GM19468 (cell line): ENCODE measurements around the gene GGA3.
A peak's percentile ranks its signal among the peaks of the same experiment; 100 is the strongest.

Experiments used
- ATAC-seq: cut with Tn5 transposase; IDR thresholded peaks from one replicate; pipeline ENCODE4 v1.9.1; 2021; ENCODE audit warnings: mild to moderate bottlenecking, moderate library complexity, moderate number of reproducible peaks; ENCODE audit not compliant: unreplicated experiment; ENCODE audit errors: extremely low read depth

Gene GGA3

DNA sequence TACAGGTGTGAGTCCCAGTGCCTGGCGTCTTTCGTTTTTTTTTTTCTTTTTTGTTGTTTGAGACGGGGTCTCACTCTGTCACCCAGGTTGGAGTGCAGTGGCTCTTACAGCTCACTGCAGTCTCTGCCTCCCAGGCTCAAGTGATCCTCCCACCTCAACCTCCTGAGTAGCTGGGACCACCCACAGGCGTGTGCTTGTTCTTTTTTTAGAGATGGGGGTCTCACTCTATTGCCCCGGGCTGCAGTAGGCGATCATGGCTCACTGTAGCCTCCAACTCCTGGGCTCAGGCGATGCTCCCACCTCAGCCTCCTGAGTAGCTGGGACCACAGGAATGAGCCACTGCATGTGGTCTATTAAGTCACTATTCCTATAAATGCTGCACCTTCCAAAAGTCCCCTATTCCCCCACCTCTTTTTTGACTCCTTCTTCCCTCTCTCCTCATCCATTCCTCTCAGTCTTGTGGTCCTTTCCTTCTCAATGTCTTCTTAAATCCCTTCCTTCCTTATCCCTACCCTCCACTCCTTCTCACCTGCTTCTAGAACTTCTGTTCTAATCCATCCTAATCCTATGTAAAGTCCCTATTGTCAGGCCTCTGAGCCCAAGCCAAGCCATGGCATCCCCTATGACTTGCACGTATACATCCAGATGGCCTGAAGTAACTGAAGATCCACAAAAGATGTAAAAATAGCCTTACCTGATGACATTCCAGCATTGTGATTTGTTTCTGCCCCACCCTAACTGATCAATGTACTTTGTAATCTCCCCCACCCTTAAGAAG, 9.2 kb downstream of the GGA3 start:
- ATAC-seq = no peak

DNA sequence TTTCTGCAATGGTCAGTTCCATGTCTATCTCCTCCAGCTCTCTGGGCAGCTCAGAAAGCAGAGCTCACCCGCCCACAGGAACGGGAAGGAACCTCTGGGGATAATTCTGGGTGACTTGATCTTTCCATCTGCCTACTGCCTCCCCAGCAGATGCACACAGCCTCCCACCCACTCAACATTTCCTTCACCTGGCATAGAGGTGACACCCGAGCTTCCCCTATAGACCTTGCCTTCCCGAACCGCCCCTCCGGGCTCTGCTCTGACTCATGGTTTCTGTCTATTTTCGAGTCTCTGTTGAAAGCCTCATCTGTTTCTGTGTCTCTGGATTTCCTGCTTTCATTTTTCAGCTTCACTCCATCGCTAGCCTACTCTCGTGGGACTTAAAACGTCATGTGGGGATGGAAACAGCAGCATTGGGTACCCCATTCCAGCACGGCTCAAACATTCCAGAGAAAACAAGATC, 11.4 kb downstream of the GGA3 start:
- ATAC-seq = peak; percentile 68

DNA sequence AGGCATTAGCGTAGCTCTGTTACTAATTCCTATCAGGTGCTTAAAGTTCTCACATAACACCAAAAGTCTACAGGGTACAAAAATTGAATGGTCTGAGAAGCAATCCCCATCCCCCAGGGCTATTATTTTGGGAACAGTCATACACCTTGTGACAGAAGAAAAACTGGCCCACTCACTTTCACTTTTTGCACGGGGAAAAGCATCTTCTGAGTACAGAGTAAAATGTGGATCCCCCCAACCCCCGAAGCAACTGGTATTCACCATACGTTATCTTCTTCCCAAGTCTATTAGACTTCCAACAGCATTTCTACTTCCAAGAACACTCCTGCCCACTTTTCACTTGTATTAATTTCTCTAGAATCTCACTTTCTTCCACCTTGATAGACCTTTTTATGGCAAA, 11.8 kb downstream of the GGA3 start:
- no peak for ATAC-seq

DNA sequence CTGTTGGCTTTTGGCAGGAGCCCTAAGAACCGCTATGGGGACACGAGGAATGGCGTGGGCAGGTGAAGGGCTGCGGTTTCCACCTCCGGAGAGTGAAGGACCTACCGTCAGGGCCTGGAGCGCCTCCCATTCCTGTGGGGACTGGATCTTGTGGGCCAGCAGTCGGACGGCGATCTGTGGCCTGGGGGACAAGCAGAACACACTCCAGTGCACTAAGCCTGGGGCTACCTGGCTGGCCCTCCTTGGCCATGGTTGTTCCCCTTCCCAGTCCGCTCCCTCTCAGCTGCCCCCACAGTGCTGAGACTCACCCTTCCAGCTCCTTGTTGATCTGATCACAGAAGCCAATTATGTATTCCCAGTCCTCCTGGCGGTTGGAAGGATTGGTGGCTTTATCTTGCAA, 15.0 kb downstream of the GGA3 start:
- no peak for ATAC-seq

DNA sequence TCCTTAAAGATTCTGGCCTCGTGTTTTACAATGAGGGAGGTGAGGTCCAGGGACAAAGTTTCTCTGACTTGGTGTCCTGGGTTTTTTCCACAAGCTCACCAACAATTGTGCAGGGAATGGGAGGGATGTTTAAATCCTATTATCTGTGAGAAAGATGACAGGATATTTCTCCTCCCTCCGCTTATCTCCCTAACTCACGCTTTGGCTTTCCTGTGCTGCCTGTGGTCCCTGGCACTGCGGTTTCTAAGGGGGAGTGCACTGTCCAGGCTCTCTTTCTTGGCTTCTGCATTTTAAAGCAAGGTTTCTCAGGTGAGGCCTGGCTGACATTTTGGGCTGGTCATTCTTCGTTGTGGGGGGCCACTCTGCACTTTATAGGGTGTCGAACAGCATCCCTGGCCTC, 16.4 kb downstream of the GGA3 start:
- ATAC-seq = no peak

DNA sequence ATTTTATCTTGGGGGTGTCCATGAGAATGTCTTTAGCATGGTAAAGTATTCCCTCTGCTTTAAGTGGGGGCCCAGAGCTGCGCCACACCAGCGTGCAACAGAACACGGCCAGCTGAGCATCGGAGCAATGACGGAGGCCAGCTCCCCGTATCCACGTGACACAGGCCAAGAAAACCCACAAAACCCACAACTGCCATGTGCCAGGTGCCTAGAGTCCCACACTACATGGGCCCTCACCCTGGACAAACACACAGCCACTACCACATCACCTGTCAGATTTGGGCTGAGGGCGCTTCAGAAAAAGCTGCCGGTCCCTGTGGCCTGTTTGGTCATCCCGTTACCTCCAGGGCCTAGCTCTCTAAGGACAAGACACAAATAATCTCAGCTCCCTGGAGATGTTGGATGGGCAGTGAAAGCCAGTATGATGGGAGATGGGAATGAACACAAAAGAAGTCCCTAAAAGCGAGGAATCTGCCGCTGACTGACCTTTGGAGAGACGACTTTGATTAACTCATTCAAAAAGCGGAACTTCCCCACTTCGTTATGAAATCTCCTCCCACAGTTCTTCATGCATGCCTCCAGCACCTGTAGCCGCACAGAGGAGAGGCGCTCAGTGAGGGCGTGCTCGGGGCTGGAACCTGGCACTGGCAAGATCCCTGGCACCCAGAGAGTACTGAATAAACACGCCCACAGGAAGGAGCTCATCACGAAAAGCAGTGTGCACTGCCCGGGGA, 17.1 kb downstream of the GGA3 start:
- ATAC-seq = no peak

DNA sequence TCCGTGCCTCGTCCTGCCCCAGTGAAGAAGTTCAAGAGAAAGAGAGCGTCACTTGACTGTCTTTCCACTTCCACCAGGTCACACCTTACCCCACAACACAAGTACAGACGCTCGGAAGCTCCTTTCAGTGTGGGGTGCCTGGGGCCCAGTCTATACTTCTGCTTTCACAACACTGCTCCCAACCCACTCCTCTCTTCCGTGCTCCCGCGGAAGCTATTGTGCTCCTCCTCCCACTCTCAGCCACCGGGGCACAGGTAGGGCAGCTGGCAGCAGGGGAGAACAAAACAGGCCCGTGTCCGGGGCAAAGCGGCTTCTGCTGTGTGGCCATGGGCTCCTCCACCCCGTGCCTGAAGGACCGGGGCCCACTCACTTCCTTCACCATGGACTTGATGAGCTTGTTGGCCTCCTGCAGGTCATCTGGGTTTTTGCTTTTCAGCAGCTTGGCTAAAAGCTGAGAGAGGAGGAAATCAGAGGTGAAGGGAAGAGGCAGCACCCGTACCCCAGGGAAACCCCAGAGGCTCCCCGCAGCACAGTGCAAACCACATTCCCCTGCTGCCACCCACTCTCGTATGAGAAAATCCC, 18.9 kb downstream of the GGA3 start:
- no peak for ATAC-seq

DNA sequence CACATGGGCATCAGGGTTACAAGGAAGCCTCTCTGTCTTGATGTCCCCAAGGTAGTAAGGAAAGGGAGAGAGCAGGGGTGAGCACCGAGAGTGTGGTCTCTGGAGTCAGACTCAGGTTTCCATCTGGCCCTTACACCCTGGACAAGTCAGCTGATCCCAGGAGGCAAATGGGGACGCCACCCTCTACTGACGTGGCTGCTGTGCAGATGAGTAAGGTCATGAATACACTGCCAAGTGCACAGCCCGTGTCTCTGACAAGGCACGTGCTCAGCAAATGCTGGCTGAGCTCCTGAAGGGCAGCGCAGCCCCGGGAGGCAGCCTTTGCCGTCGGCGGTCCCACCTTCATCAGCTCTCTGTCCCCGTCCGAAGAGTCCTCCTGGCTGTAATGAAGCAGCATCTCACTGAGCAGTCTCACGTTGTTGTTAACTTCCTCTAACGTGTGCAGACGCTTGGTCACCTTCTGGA, 19.4 kb downstream of the GGA3 start:
- no peak for ATAC-seq

DNA sequence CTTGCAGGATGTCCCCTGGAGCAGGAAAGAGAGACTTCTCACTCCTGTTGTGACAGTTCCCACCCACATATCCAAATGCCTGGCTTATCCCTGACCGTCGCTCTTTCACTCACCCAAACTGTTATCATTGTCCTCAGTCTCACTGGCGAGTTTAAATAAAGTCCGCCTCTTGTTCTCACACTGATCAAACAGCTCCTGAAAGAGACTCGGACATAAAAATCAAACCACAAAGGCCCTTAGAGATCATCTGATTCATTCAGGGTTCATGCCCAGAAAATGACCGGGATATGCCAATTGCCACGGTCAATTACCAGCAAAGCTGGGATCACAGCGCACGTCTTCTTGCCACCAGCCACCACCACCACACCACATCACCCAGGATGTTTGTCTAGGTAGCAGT, 19.9 kb downstream of the GGA3 start:
- ATAC-seq = no peak

DNA sequence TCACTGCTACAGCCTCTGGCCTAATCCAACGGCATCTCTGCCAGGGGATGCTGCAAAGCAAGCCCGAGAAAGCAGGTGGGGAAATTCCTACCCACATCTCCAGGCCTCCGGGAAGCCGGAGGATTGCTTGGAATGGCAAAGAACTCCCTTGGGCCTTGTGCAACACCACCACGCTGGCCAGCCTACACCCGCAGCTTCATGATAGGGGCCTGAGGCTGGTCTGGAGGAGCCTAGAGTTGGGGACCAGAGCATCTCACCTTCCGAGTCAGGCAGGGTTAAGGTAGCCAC, 20.3 kb downstream of the GGA3 start:
- no peak for ATAC-seq

DNA sequence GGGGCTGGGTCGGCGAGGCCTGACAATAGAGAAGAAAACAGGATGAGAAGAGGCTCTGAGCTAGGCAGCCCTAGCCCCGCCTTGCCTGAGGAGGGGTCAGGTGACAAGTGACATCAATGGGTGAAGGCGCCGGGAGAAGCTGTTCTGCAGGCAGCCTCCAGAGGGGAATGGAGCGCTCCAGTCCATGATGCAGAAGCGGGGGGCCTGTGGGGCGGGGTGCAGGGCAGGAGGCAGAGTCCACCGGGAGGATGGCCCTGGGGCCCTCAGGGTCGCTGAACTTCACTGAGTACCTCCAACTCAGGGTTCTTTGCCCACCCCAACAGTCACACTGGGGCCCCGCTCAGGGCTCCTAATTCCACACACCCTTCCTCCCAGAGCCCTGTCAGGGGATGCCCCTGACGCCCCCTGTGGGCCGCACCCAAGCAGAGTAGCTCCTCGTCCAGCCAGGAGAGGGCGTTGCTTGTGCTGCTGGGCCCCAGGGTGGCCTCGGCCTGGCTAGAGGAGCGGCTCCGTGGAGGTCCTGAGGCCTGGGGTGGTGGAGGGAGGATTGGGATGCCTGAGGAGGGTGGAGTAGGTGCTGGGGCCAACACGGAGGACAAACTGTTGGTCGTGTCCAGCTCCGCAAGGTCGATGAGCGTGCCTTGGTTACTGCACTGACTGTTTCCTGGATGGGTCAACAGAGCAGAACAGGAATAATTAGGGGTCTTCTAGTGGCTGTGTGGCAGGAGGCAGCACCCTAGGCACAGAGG, 20.8 kb downstream of the GGA3 start:
- no peak for ATAC-seq

DNA sequence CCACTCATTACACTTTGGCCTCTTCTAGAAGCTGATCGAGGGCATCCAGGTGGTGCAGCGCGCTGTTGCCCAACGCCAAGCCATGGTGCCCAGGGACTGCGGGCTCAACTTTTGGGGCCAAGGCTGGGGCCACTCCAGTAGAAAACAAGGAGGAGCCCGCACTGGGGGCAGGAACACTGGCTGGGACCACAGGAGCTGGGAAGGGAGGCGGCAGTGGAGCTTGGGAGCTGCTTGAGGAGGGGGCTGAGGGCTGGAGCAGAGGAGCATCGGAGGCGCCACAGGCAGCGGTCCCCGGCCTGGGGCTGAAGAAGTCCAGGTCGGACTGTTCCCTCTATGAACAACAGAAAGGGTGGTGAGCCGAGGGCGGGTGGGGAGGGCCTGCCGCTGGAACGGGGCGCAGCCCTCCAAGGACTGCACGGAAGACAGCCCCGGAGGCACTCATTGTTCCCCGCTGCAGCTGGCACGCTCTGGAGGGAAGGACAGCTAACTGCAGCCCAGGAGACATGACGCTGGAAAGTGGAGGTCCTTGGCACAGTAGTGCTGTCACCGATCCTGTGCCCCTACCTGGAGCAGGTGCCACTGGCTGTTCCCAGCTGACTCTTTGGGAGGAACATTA, 21.5 kb downstream of the GGA3 start:
- no peak for ATAC-seq

DNA sequence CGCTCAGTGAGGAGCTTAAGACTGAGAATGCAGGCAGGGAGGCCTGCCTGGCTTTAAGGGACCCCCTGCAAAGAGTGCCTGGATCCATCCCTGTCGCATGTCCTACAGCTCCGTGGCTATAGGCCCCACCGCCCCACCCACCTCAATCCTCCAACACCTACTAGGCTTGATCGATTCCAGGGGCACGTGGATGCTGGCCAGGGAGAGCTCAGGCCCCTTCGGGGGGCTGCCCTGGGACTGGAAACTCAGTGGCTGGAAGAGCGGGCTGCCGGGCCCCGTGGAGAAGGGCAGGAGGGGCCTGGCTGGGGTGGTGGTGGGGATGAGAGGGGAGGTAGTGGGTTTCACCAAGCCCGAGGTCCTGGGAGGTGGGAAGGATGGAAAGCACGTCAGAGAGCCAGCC, 22.2 kb downstream of the GGA3 start:
- ATAC-seq = no peak

DNA sequence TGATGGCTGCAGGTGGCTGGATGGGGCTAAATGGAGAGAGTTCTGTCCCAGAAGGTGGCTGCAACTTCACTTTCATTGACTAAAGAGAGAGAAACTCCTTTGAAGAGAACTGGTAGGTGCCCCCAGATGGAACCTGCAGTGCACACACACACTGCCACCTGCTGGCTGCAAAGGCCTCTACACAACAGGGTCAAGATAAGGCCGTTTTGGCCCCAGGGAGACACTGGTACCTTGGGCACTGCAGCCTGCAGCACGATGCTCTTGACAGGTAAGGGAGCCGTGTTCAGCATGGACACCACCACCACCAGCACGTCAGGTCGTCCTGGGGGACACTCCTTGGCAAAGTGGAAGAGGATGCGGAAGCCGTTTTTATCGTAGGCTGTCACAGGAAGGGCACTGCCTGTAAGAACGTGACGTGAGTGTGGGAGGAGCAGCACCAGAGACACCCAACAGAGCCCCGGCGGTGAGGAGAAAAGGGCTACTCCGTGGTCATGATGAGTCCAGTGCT, 22.7 kb downstream of the GGA3 start:
- no peak for ATAC-seq

DNA sequence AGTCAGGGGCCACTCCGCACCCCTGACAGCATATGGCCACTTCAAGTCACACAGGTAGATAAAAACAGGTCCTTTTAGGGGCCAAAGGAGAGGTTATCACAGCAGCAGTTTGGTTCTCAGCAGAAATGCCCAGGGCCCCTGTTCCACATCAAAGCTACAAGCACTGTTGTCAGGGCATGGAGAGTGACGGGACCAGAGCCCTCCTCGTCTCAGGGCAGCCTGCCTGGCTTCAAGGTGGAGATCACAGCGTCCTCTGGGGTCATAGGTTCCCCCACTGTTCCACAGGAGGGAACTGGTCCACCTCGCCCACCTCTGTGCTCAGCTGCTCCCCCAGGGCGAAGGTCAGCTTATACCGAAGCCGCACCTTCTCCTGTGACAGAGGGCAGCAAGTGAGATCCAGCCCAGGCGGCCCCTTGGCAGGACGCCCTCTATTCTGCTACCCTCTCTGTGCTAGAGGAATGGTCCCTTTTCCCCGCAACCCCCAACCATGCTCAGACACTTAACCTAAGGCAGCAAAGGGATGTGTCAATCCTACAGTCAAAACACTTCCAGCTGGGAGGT, 23.3 kb downstream of the GGA3 start:
- no peak for ATAC-seq

DNA sequence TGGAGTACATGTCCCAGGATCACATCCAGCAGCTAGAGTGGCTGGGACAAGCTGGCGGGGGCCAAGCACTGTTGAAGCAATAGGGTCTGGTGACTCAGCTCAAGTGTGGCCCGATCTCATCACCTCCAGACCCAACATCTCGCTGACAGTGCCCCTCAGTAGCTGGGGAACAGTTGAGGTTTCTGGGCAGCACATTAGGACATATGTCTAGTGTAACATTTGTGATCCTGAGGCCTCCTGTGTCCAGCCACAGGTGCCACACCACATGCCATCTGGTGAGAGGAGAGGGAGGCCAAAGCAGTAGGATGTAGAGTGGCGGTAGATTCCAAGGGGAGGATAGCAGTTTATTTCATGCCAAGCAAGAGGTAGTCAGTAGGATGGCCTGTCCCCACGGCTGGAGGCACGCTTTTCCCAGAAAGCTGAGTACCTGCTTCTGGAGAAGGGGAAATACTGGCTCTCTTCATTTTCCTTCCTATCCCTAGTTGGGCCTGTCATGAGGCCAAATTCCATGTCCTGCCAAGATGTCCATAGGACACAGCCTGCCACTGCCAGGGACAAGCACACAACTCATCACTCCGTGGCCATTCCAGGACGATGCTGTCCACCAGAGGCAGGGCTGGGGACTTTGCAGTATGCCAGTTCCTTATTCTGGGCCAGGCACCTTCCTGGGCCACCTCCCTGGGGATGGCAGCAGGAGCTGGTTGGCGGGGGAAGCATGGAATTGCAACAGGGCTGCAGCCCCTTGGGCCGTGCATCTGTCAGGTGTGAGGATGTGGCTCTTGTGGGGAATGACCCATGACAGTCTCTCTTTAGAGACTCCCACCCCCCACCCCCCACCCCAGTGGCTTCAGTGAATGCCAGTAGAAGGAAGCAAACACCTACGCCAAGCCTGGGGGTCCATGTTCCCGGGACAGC, 24.0 kb downstream of the GGA3 start:
- ATAC-seq = no peak

DNA sequence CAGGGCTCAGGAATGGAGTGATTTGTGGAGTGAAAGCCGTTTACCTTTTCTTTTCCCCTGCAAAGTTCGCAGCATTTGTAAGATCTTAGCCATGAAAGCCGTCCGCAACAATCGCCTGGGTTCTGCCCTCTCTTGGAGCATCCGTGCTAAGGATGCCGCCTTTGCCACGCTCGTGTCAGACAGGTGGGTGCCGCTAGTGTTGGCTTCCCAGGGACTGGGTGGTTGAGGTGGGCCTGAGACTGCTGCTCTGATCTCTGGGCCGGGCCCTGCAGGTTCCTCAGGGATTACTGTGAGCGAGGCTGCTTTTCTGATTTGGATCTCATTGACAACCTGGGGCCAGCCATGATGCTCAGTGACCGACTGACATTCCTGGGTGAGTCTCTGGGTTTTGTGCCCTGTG, 28.6 kb downstream of the GGA3 start:
- no peak for ATAC-seq

DNA sequence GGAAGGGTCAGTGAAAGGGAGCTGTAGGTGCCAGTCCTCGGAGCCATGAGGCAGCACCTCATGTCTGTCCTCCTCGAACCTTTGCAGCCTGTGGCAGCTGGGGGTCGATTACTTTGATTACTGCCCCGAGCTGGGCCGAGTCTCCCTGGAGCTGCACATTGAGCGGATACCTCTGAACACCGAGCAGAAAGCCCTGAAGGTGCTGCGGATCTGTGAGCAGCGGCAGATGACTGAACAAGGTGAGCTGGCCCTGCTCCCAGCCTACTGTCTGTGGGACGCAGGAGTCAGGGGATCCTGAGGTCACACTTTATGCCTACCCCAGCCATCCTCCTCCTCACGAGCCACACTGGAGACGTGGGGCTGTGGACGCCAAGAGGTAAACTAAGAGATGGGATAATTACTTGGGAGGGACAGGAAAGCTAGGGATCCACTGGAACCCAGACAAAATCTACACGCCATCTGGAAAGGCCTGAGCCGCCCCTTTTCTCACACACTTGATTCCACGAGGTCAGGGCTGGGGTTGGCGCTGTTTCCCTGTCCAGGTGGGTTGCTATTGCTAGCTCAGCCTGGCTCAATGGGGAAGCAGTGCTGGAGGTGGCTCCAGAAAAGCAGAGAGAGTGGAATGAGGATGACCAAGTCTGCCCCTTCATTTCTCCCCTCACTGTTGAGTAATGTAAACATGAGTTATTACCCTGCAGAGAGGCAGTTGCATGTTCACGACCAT, 29.5 kb downstream of the GGA3 start:
- no peak for ATAC-seq
